Activated T-helper 1 cell treated with Interleukin-2 at 50 U/mL for 16 hours (primary cell): ENCODE results near the gene GRK4.
"Not testable (repeated sequence)": the region's sequence is repeated elsewhere in the genome, so short reads cannot be mapped to it uniquely, and the experiment has no call there.

ENCODE experiments used
- DNase-seq: peaks from one replicate; pipeline ENCODE4 v3.0.0-alpha.2; 2020; ENCODE audit warnings: low read depth

GRK4 gene

DNA sequence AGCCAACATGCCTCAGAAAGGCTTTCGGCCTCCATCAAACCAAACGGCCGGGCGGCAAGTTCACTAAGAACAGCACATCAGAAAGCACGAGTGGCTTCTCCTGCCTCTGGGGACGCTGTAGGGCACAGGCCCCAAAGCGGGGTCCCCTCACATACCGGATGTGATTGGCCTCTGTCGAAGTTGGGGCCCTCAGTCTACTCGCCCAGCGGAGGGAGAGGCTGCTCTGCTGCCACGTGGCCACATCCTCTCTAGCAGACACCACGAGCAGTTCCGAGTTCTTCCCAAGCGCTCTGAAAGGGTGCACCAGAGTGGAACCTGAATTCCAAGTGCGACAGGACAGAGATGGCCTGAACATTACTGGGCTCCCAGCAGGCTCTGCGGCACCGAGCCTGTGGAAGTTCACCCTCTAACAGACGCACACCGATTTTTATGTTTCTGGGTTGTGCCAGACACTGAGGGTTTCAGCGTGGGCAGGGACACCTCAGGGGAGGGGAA is 21.3 kb upstream of the GRK4 start:
- DNase-seq = no peak

DNA sequence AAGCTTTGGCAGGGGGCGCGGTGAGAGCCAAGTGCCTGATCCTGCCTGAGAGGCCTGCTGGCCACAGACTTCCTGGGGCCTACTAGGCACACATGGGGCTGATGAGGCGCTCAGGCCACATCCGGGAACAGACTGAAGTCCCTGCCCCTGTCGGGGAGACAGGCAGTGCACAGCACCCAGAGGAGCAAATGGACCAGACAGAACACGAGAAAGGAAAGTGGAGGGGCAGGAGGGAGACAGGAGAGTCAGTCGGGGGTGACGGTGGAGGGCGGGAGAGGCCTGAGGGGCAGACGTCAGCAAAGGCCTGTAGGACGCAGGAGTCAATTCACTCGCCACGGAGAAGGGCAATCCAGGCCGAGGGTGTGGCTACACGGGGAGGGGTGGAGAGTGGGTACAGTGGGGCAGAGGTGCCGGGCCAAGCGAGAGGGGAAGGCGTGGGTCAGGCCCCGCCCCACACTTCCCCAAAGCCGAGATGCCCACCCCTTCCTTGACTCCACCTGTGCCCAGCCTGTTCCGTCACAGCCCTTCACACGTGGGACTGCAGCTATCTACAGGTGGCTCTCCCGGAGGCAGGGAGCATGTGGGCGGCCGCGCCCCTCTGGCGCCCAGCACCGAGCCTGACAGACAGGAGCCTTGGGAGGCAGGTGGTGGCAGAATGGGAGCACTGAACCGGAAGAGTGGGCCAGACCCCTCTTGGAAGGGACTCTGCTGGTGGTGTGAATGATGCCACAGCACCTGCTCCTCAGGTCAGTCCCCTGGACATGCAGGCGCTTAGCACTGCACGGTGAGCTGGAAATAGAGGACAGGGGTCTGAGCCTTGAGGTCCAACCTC is 20.6 kb upstream of the GRK4 start:
- DNase-seq = no peak

DNA sequence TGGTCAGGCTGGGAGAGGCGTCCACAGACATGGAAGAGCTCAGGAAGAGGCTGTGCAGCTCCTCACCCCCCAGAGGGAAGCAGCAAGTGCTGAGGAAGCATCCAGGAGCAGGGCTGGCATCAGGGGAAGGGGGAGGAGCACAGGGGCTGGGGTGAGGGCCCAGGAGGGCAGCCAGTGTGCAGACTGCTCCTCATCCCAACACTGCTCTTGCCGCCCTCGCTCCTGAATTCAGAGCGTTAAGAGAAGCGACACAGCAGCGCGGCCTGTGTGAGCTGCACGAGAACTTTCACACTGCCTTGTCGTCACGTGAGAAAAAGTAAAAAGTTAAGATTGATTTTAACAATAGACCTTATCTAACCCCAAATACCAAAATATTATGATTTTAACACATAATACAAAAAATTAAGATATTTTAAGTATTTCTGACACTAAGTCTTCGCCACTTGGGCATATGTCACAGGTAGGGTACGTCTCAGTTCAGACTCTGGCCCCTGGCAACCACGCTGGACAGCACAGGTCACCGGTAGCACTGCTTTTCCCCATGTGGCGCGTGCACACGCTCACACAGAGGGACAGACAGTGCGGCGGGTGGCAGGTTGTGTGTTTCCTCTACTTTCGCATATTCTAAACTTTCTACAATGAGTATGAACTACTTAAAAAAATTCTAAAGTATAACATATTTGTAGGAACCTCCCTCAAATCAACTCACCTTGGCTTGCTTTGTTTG is 19.8 kb upstream of the GRK4 start:
- DNase-seq = no peak

DNA sequence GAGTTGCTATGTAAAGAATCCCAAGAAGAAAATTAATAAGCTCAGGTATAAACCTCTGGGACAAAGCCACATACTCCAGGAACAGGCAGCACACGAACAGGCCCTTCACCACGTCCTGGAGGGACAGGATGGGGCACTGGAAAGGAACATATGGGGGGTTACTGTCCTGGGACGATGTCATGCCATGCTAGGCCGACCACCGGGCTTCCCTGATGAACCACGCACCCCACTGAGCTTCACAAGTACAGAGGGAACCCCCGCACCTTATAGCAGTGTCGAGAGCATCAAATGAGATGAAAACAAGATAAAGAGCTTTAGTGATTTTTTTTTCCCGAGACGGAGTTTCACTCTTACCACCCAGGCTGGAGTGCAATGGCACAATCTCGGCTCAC is 19.3 kb upstream of the GRK4 start:
- DNase-seq = no peak

DNA sequence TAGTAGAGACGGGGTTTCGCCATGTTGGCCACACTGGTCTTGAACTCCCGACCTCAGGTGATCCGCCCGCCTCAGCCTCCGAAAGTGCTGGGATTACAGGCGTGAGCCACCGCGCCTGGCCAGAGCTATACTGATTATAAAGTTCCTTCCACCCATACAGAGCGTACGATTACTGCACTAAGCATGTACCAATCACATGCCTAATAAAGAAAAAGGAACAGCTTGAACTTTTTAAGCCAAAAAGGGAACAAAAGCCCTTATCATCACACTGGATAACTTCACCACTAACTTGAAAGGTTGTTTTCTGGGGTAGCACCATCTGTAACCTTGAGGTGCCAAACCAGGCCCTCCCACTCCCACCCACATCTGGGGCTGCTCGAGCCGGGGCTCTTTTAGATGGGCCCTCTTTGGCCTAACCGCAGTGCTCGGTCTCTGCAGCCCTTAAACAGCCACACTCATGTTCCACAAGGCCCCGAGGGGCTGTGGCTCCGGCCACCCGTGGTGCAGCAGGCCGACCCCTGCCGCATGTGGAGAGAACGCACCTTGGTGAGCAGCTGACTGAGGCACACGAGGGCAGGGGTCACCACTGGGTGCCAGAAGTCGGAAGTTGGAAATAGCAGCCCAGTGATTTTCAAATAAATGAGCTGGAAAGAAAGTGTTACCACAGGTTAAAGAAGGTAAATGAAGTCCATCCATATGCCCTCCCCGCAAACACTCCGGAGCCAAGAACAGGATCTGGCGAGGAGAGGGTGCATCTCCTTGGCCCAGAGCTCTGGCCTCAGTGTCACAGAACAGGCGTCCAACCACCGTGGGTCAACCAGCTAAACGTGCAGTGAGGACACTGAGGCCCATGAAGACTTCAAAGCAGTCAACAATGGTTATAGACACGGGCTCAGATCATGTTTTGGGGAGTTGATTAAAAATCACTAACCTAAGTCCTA is 18.5 kb upstream of the GRK4 start:
- no peak for DNase-seq

DNA sequence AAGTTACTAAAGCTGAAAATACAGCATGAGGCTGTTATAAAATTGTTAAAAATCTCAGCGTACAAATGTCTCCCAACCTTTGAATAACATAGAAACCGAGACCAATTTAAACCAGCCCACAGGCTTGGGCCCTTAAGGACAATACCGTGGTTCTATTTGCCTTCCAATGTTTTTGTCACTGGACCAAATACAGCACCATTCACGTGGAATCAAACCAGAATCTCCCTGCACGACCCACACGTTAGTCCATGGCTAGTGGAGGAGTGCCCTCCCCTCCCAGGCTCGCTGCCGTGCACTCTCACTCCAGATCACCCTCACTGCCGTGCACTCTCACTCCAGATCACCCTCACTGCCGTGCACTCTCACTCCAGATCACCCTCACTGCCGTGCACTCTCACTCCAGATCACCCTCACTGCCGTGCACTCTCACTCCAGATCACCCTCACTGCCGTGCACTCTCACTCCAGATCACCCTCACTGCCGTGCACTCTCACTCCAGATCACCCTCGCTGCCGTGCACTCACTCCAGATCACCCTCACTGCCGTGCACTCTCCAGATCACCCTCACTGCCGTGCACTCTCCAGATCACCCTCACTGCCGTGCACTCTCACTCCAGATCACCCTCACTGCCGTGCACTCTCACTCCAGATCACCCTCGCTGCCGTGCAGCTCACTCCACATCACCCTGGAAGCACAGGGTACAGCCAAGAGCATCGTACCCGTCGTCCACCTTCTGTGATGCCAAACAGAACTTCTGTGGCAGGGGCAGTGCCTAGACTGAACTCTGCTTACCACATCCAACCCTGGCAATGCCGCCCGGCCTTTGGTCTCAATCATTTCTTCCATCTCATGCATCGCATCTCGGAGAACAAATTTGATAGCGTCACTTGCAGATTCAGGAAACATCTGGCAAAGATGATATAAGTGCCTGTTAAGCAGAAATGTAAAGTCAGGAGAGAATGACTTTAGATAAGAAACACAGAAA is 17.5 kb upstream of the GRK4 start:
- not testable (repeated sequence) for DNase-seq

DNA sequence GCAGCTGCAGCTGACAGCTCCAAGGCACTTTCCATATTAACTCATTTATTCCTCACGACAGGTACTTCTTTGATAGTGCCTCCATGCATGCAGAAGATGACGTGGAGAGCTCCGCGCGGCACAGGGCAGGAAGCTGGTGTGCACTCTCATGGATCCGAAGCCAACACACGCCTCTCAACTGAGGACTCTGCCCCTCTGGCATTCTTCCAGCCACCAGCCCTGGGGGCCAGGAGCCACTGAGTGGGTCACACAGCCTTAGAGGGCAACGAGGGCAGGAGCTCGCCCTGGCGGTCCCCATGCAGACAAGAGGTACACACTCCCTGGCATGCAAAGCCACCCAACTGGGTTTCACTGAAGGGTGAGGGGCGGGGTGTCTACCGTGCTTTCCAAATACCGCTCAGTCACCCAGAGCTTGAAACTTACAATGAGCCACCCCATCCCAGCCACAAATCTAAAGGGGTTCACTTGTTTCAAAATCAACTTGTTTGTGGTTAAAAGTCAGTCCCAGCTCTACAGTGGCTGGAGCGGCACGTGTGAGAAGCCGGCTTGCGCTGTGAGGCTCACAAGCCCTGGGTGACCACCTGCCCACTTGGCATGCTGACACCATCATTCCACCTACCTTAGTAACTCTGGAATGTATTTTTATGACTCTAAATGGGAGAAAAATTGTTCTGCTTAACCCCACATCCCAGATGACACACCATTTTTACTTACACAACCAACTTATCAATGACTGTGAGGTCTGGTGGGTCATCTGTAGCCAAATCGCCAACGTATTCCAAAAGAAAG is 16.4 kb upstream of the GRK4 start:
- DNase-seq = no peak

DNA sequence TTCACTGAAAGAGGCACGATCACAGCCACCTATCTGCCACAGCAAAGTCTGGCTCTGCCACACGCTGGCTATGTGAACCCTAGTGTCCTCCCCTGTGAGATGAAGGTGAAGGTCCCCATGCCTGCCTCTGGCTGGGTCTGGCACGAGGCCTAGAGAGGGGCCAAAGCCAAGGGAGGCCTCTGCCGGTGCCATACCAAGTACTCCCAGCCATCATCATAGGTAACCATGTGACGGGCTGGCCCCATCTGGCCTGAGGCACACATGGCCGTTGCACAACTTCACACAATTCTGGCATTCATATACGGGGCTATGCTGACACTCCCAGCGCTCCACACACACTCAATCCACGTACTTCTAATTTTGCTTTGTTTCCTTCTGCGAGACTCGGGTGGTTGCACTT is 15.4 kb upstream of the GRK4 start:
- DNase-seq = no peak

DNA sequence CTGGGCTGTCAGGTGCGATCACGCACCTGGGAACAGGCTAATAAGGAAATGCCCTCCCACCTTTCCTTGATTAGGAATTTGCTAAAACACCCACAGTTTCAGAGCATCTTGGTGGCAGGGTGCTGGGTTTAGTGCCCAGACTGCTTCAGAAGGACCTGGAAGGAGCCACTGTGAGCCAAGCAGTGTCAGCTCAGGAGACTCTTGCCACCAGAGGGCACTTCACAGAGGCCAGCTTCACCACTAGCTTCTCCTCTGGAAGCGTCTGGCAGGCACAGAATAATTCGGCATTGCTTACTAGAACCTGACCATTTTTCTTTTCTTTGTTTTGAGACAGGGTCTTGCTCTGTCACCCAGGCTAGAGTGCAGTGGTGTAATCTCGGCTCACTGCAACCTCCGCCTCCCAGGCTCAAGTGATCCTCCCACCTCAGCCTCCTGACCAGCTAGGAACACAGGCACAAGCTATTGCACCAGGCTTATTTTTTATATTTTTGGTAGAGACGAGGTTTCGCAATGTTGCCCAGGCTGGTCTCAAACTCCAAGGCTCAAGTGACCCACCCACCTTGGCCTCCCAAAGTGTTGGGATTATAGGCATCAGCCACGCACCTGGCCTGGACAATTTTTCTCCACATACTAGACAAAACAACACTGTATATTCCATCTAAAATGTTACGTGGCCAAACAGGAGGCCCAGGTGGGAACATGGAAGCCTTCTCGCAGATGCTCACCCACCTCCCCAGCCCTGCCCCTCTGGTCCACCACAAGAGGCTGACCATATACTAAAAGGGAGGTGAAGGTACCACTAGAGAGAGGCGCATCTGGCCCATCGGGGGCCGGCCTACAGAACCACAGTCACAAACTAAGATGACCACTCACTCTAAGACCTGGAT is 14.2 kb upstream of the GRK4 start:
- no peak for DNase-seq

DNA sequence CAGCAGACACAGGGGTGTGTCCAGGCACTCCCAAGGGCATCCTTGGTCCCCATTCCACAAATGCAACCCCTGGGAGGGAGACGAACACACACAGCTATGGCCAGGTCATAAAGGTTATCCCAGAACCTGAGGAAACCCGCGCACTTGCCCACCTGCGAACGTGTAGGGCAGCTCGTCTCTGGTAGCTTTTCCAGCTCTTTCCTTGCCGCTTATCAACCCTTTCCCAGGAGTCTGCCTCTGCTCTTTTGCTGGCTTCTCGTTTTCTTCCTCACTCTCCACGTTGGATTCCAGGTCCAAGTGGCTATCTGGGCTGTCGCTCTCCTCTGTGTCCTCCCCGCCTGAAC is 13.6 kb upstream of the GRK4 start:
- no peak for DNase-seq

DNA sequence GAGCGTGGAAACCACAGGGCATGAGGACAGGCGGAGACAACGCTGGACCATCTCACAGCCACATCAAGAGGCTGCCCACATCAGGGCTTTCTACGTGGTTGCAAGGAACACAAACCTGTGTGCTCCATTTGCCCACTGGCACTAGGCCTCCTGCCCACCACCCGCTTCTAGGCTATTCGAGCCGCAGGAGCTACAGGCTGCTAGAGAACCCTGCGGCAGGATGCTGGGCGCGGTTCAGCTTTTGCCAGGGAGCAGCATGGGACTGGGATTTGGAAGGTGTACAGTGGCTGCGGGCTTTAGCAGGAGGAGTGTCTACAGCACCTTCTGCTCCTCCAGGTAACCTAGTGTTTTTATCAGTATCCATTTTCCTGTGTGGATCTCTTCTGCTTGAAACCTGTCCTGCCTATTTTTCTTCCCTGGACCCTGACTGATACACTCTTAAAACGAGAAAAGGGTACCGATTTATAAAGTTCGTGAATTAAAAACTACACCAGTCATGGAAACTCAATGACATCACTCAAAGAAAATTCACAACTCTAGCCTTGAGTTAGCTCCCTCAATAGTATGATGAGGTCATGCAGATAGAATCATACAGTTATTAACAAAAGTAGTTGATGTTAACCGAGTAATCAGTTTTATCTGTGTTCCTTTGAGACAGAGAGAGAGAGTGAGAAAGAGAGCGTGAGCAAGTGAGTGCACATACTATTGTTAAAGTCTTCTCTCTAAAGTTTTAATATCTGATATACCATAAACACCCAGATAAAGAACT is 13.0 kb upstream of the GRK4 start:
- DNase-seq = no peak

DNA sequence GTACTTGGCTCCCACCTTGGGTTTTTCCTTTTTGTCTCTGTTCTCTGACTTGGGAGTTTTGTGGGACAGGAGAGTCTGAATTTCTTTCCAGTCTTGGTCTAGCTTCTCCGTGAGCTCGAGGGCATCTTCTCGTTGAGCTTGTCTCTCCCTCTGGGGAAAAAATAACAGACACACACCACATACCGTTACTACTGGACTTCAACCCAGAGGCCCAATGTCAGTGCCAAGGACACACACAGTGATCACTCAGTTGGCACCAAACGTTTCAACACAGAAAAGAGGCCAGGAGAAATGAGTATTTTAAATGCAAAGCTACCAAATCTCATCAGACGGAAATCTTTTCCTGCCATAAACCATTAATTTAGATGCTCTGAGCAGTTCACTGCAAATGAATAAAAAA is 9.9 kb upstream of the GRK4 start:
- no peak for DNase-seq

DNA sequence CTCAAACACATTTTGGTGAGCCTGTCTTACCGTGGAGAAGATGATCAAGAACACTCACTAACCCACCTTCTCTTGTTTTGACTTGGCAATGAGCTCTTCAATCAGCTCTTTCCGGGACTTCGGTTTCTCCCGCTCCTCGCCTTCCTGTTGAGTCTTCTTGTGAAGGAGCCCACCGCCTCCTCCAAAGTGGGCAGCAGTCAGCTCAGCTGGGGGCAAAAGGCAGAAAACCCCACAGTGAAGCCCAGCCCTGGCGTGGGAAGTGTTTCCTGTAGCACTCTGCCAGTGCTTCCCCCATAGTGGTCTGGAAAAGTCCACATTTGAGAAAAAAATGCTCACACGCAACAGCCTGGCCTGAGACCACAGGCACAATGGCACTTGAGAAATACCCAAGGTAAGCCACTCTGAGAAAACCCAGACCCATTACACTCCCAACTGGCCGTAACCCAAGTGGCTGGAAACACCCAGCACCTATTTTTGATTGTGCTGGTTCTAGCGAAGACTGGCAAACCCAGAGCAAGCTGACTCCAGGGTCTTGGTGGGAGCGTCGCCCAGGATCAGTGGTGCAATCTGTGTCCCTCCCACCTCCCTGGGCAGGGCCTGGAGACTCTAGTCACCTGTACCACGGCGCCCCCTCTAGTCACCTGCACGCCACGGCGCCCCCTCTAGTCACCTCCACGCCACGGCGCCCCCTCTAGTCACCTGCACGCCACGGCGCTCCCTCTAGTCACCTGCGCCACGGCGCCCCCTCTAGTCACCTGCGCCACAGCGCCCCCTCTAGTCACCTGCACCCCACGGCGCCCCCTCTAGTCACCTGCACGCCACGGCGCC is 8.8 kb upstream of the GRK4 start:
- no peak for DNase-seq

DNA sequence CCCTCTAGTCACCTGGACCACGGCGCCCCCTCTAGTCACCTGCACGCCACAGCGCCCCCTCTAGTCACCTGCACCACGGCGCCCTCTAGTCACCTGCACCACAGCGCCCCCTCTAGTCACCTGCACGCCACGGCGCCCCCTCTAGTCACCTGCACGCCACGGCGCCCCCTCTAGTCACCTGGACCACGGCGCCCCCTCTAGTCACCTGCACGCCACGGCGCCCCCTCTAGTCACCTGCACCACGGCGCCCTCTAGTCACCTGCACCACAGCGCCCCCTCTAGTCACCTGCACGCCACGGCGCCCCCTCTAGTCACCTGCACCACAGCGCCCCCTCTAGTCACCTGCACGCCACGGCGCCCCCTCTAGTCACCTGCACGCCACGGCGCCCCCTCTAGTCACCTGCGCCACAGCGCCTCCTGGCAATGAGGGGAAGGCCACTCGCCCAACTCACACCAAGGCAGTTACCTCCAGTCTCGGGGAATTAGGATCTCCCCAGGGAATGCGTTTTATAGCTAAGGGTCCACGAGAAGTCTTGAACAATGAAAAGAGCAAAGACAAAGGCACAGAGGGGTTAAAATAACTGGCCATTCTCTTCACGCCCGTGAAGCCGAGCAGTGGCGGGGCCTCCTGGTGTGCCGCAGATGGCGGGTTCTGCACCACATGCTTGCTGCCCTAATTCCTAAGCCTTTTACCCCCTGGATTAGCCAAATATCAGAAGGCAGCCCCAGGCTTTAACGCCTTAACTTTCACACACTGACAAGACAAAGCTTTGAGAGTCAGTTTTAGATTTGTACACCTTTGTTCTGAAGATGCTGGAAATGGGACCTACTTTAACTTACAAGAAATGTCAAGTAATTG is 8.0 kb upstream of the GRK4 start:
- DNase-seq = not testable (repeated sequence)

DNA sequence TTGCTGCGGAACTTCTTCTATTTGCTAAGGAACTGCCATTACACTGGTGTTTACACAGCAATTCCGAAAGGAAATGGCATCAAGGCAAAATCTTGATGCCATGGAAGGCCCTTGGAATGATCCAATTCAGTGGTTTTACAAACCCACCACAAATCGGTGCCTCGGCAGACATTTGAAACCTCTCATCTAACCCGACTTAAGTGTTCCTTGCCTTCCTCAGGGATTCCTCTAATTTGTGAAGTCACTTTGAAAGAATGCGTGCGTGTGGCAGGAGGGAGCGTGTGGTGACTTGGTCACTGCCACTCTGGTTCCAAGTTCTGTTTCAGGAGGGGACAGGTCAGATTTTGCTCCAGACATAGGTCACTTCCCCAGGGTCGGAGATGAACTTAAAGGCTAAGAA is 4.9 kb upstream of the GRK4 start:
- no peak for DNase-seq

DNA sequence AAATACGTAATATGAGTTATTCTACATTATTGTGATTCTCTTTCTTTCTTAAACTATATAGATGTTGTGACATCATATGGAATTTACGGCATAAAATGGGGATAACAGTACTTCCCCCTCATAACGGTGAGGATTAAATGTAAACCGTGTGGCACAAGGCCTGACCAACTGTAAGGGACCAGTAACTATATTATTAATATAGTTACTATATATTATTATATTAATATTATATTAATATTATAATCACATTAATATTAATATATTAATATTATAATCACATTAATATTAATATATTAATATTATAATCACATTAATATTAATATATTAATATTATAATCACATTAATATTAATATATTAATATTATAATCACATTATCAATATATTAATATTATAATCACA is 2.9 kb upstream of the GRK4 start:
- not testable (repeated sequence) for DNase-seq

DNA sequence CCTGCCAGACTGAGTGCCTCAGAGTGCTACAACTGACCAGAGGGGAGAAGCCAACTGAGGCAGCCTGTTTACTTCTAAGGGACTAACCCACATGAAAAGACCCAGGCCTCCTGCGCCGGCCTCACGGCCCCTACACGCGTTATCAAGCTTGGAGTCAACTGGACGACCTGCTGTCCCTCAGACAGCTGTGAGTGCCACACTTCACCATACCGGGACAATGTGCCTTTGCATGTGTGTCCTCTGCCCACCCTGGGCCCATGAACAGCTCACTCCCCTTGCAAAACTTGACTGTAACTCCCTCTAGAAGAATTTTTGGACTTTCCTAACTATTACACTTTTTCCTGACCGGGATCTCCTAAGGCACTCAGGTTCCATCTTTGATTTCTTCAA is 2.0 kb upstream of the GRK4 start:
- no peak for DNase-seq
